Duodenal mucosa (tissue), 2 donors: ENCODE data around the gene BIRC7.

ENCODE experiments used
- H3K27ac ChIP-seq: one replicate; pipeline ENCODE4 v1.7.0; 2013; ENCODE audit warnings: low read depth, low read length
- H3K27me3 ChIP-seq, 2 donors: one replicate each; pipeline ENCODE4 v1.7.0; 2013; ENCODE audit warnings: low read length in 2 of 2, control low read depth in 1 of 2; ENCODE audit not compliant: insufficient read depth in 2 of 2, control insufficient read depth in 1 of 2
- H3K36me3 ChIP-seq, 2 donors: one replicate each; pipeline ENCODE4 v1.7.0; 2013; ENCODE audit warnings: low read length in 2 of 2, control low read depth in 1 of 2; ENCODE audit not compliant: insufficient read depth in 2 of 2, control insufficient read depth in 1 of 2
- H3K4me1 ChIP-seq, 2 donors: one replicate each; pipeline ENCODE4 v1.7.0; 2013; ENCODE audit warnings: low read length in 2 of 2, control low read depth in 1 of 2; ENCODE audit not compliant: insufficient read depth in 2 of 2, control insufficient read depth in 1 of 2
- H3K4me3 ChIP-seq, 2 donors: one replicate each; pipeline ENCODE4 v1.7.0; 2013; ENCODE audit warnings: low read length in 2 of 2, low read depth in 1 of 2
- H3K9ac ChIP-seq, 2 donors: one replicate each; pipeline ENCODE4 v1.7.0; 2013; ENCODE audit warnings: low read length in 2 of 2, low read depth in 1 of 2
- H3K9me3 ChIP-seq, 2 donors: one replicate each; pipeline ENCODE4 v1.7.0; 2013; ENCODE audit warnings: low read length in 2 of 2, control low read depth in 1 of 2; ENCODE audit not compliant: control insufficient read depth in 1 of 2

The BIRC7 gene

DNA sequence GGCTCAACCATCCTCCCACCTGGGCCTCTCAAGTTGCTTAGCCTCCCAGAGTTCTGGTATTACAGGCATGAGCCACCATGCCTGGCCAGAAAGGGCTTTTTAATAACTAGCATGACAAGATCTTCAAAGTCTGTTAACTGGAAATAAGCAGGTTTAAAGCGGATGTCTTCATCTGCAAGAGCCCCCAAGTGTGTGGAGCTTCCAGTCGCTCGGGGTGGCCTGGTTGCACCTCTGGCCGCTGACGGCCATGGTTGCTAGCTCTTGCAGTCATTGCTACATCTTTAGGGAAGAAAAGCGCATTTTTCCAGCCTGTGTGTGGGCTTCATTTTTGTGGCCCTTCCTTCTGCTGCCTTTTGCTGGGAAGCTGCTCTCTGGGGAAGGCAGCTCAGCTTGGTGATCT lies 44.7 kb downstream of the BIRC7 start:
- H3K4me1 ChIP-seq: peaks cover 0 to 3% of the 10 kb centered on the region in 2 donors

DNA sequence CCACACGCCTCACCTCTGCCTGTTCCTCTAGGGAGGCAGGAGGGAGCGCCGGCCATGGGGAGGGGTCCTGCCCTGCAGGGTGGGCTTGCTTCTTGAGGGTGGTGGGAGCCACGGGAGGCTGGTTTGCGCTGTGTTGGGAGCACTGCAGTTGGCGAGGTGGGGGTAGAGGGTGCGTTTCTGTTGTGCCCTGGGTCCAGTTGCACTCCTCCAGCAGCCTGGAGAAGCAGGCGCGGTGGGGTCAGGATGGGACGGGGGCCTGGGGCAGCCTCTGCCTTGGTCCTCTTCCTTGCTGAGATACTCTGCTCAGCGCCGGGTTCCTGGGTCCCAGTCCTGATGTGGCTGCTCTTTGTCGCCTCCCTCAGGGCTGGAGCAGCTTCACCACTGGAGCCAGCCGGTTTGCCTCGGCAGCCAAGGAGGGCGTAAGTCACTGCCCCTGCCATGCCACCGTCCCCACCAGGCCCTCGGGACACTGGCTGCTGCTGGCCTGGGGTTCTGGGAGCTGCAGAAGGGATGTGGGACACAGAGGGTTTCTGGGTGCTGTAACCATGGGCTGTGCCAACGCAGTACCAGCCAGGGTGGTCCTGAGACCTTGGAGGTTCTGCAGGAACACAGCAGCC lies 45.3 kb downstream of the BIRC7 start:
- Histone ChIP-seq H3K27ac (no peak overlapping the region), H3K4me3 (no peak overlapping the region), H3K9ac (no peak overlapping the region), H3K9me3 (no peaks in the 10 kb centered on the region), H3K4me1 (peaks cover 0 to 3% of the 10 kb centered on the region in 2 donors), H3K36me3 (peaks cover 29 to 82% of the 10 kb centered on the region in 2 donors), H3K27me3 (no peaks in the 10 kb centered on the region)

More for the DNA sequence above, 44.7 kb downstream of the BIRC7 start:
- Histone ChIP-seq H3K4me3 (no peak overlapping the region), H3K9me3 (no peaks in the 10 kb centered on the region), H3K9ac (no peak overlapping the region), H3K36me3 (peaks cover 29 to 78% of the 10 kb centered on the region in 2 donors), H3K27me3 (no peaks in the 10 kb centered on the region), H3K27ac (no peak overlapping the region)

DNA sequence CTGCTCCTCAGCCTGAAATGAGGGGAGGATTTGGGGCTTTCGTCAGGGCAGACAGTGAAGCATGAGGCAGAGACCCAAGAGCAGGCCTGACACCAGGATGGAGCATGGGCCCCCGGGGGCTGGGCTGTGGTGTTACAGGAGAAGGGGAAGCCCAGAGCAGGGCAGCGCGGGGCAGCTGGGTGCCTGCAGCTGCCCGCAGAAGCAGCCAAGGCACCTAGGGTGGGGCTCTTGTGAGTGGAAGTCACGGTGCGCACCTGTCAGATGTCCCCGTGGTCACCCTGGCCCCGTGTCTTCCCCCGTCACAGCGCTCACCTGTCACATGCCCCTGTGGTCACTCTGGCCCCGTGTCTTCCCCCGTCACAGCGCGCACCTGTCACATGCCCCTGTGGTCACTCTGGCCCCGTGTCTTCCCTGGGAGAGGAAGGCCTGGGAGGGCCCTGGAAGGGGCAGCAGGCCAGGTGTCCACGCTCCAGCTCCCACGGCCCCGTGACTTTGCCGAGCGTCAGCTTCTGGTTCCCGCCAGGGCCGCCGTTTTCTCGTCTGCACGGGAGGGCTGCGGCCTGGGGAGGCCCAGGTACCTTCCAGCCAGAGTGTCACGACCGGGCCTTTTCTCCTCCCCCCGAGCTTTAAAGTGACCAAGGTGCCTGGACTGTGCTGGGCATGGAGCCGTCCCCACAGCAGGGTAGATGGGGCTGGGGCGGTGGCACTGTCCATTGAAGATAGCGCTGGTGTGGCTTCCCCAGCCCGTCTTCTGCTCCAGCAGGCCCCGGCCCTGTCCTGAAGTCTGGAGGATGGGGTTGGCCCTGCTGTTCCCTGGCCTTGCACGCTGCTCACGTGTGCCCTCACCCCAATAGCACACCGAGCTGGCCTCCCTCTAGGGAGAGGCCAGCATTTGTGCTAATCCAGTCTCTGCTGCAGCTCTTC lies 46.3 kb downstream of the BIRC7 start:
- peaks cover 29 to 76% of the 10 kb centered on the region in 2 donors for H3K36me3 ChIP-seq
- no peak overlapping the region for H3K27ac ChIP-seq
- no peaks in the 10 kb centered on the region for H3K9me3 ChIP-seq
- peaks cover 0 to 3% of the 10 kb centered on the region in 2 donors for H3K4me1 ChIP-seq
- no peaks in the 10 kb centered on the region for H3K27me3 ChIP-seq
- no peak overlapping the region for H3K4me3 ChIP-seq
- no peak overlapping the region for H3K9ac ChIP-seq

DNA sequence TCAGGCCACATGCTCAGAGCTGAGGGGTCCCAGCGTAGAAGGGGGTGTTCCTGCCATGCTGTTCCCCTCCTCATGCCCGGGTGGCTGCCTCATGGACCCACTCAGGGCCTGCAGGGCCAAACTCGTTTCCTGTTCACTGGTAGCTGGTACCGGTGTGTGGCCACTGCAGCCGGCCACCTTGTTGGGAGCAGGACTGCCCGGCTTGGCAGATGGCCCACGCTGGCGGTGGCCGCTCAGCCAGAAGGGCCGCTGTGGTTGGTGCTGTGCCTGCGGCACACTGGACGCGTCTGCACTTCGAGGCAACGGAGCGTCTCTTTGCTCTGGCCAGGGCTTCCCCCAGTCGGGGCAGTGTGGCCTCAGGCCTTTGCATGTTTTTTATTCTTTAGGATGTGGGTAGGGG lies 47.2 kb downstream of the BIRC7 start:
- peaks cover 29 to 73% of the 10 kb centered on the region in 2 donors for H3K36me3 ChIP-seq
- no peaks in the 10 kb centered on the region for H3K9me3 ChIP-seq
- no peak overlapping the region for H3K4me3 ChIP-seq
- H3K9ac ChIP-seq: no peak overlapping the region
- peaks cover 0 to 3% of the 10 kb centered on the region in 2 donors for H3K4me1 ChIP-seq
- H3K27ac ChIP-seq: no peak overlapping the region
- no peaks in the 10 kb centered on the region for H3K27me3 ChIP-seq

GRCh38 chr20:63283397-63284082 lies 47.8 kb downstream of the BIRC7 start:
- Histone ChIP-seq H3K27me3 (no peaks in the 10 kb centered on the region), H3K4me1 (peaks cover 0 to 3% of the 10 kb centered on the region in 2 donors), H3K9ac (no peak overlapping the region), H3K36me3 (peaks cover 30 to 72% of the 10 kb centered on the region in 2 donors), H3K9me3 (no peaks in the 10 kb centered on the region), H3K4me3 (peak overlapping the region in 1 of 2 donors; percentile 29), H3K27ac (no peak overlapping the region)

- H3K9ac ChIP-seq: peak overlapping the region in 1 of 2 donors; percentile 25
- peak overlapping the region in 1 of 2 donors; percentile 30 for H3K4me3 ChIP-seq
- peaks cover 32 to 72% of the 10 kb centered on the region in 2 donors for H3K36me3 ChIP-seq
- H3K9me3 ChIP-seq: no peaks in the 10 kb centered on the region
- H3K4me1 ChIP-seq: peaks cover 0 to 3% of the 10 kb centered on the region in 2 donors
- H3K27ac ChIP-seq: no peak overlapping the region
- no peaks in the 10 kb centered on the region for H3K27me3 ChIP-seq
Measured at GRCh38 chr20:63284083-63284440, 48.4 kb downstream of the BIRC7 start.

GRCh38 chr20:63284544-63284949 lies 48.8 kb downstream of the BIRC7 start:
- Histone ChIP-seq H3K4me3 (peak overlapping the region in 1 of 2 donors; percentile 30), H3K27me3 (no peaks in the 10 kb centered on the region), H3K36me3 (peaks cover 32 to 67% of the 10 kb centered on the region in 2 donors), H3K9ac (peak overlapping the region in 1 of 2 donors; percentile 25), H3K9me3 (no peaks in the 10 kb centered on the region), H3K27ac (no peak overlapping the region), H3K4me1 (peaks cover 0 to 3% of the 10 kb centered on the region in 2 donors)

DNA sequence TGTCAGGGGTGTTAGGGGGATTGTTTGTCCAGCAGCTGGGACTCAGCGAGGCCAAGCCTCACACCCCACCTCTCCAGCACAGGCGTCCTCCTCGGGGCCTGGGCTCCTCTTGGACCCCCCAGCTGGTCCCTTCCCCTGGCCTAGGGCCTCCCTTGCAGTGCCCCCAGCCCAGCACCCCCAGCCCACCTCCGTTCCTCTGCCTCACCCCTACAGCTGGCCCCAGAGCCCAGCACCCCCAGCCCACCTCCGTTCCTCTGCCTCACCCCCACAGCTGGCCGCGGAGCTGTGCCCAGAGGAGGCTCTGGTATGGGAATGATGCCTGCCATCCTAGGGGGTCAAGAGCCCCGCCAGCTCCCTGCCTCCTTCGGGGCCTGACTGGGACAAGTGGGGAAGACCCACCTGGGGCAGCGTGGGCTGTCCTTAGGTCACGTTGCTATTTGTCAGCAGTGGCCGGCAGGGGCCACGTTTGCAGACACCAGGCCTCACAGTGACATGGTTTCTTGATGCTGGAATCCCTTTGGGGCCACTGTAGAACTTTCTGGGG lies 49.3 kb downstream of the BIRC7 start:
- Histone ChIP-seq H3K9me3 (no peaks in the 10 kb centered on the region), H3K36me3 (peaks cover 31 to 64% of the 10 kb centered on the region in 2 donors), H3K4me3 (peak overlapping the region in 1 of 2 donors; percentile 30), H3K27me3 (no peaks in the 10 kb centered on the region), H3K4me1 (peaks cover 0 to 3% of the 10 kb centered on the region in 2 donors), H3K9ac (peak overlapping the region in 1 of 2 donors; percentile 25), H3K27ac (no peak overlapping the region)

DNA sequence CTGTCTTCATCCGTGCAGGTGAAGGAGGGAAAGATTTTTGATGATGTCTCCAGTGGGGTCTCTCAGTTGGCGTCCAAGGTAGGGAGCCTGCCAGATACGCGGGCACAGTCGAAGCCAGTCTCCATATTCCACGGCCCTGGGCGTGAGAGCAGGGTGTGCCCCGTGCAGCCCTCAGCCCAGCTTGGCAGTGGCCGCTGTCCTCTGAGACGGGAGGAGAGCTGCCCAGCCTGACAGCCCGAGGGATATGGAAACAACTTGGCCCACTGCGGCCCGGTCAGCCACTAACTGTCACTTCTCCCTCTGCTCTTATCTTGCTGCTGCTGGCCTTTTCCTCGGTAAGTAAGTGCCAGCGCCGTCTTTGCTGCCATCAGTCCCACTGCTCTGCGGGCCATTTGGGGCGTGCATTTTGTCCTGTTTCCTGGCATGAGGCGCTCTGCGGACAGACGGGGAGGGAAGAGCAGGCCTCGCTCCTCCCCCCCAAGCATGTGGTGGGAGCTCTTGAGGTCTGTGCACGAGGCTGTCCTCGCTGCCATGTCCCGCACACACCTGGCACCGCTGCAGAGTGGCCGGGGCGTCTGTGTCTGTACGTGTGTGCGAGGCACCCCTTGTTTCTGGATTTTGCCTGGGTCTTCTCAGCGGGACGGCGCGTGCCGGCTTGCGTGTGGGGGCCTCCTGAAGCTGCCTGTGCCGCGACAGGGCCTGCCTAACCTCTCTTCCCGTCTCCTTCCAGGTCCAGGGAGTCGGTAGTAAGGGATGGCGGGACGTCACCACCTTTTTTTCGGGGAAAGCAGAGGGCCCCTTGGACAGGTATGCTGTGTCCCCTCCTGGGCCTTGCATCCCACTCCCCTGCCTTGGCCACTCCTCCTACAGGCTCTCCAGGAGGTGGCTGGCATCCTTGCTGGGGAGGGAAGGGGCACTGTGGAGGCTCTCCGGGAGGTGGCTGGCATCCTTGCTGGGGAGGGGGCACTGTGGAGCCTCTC lies 50.2 kb downstream of the BIRC7 start:
- Histone ChIP-seq H3K4me1 (peaks cover 2 to 3% of the 10 kb centered on the region in 2 donors), H3K27me3 (no peaks in the 10 kb centered on the region), H3K36me3 (peaks cover 22 to 55% of the 10 kb centered on the region in 2 donors), H3K9me3 (no peaks in the 10 kb centered on the region), H3K4me3 (no peak overlapping the region), H3K9ac (no peak overlapping the region), H3K27ac (no peak overlapping the region)
